ENCODE data around the gene GFRA4.

Gene GFRA4

GRCh38 chr20:3652676-3653596, 10.3 kb downstream of the GFRA4 start:
- TF ChIP-seq CTCF (IDR thresholded peaks at IDR 0.05), result no peak
- Histone ChIP-seq H3K9ac (no peak overlapping the region), H3K79me2 (no peaks in the 10 kb centered on the region), H3K27me3 (ENCODE audit: control insufficient read depth, insufficient read depth, low read length) (no peaks in the 10 kb centered on the region), H3K9me3 (ENCODE audit: control insufficient read depth, low read length) (no peaks in the 10 kb centered on the region), H3K27ac (no peak overlapping the region), H3K4me1 (no peaks in the 10 kb centered on the region), H2AFZ (no peak overlapping the region), H3K36me3 (ENCODE audit: control insufficient read depth, insufficient read depth, low read length) (no peaks in the 10 kb centered on the region), H3K4me2 (ENCODE audit: low read length) (no peak overlapping the region), H3K4me3 (ENCODE audit: low read depth, low read length) (no peak overlapping the region)

- Histone ChIP-seq H3K4me3 (ENCODE audit: low read depth, low read length) (no peak overlapping the region), H3K27me3 (ENCODE audit: control insufficient read depth, insufficient read depth, low read length) (no peaks in the 10 kb centered on the region), H3K9me3 (ENCODE audit: control insufficient read depth, low read length) (no peaks in the 10 kb centered on the region), H3K4me1 (no peaks in the 10 kb centered on the region), H3K79me2 (no peaks in the 10 kb centered on the region), H3K4me2 (ENCODE audit: low read length) (no peak overlapping the region), H3K9ac (no peak overlapping the region), H3K27ac (no peak overlapping the region), H2AFZ (no peak overlapping the region), H3K36me3 (ENCODE audit: control insufficient read depth, insufficient read depth, low read length) (no peaks in the 10 kb centered on the region)
- no peak for TF ChIP-seq CTCF (IDR thresholded peaks at IDR 0.05)
These were observed 11.0 kb downstream of the GFRA4 start for GRCh38 chr20:3652221-3652620.

DNA sequence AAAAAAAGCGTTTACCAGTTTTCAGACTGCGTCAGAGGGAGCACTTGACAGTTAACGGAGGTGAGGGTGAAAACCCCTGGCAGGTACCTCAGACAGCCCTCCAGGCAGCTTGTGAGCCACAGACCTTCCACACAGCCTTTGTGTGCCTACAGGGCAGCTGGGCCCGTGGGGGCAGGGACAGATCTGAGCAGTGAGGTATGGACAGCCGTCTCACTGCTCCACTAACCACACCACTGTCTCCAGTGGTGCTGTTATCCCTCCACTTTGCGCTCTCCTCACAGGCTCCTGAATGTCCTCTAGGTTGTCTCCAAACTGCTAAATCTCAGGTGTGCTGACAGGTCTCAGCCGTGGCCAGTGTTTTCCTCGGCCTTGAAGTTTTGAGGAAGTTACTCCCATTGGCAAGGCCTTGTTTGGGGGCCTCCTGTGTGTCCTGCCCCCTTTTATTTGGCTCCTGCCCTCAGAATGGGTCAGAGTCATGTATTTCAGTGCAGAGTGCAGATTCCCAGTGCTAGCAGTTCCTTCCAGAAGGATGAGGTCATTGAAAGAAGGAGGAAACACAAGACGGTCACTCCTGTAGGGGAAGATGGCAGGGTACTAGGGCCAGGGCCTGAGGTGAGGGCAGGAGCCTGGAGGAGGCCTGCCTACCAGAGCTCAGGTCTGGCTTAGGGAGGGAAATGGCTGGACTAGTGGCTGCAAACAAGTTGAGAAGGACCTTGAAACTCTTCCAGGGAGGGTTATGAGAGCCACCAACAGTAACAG, 11.8 kb downstream of the GFRA4 start:
- Histone ChIP-seq H3K27me3 (ENCODE audit: control insufficient read depth, insufficient read depth, low read length) (no peaks in the 10 kb centered on the region), H3K4me2 (ENCODE audit: low read length) (no peak overlapping the region), H3K4me3 (ENCODE audit: low read depth, low read length) (no peak overlapping the region), H3K9ac (no peak overlapping the region), H3K79me2 (no peaks in the 10 kb centered on the region), H3K4me1 (no peaks in the 10 kb centered on the region), H2AFZ (no peak overlapping the region), H3K27ac (no peak overlapping the region), H3K36me3 (ENCODE audit: control insufficient read depth, insufficient read depth, low read length) (no peaks in the 10 kb centered on the region), H3K9me3 (ENCODE audit: control insufficient read depth, low read length) (no peaks in the 10 kb centered on the region)
- no peak for TF ChIP-seq CTCF (IDR thresholded peaks at IDR 0.05)

DNA sequence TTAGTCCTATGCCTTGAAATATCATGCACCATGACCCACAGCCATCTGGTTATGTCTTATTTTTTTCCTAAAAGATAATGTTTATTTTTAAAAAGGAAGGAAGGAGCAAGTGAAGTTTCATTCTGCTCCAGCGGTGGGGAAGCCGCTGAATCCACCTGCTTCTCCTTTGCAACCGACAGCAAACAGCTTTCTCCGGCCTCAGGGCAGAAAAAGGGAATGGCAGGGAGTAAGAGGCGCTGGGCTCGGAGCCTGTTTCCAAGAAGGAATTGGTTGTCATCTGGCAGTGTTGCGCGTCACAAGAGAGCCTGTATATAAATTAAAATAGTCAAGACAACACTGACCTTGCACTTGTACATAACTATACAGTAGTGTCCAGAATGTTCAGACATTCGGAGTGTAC, 14.2 kb downstream of the GFRA4 start:
- TF ChIP-seq CTCF (IDR thresholded peaks at IDR 0.05), result no peak

More for the DNA sequence above, 14.2 kb downstream of the GFRA4 start:
- H3K27ac ChIP-seq, result no peak overlapping the region
- no peak overlapping the region for H3K4me2 ChIP-seq (ENCODE audit: low read length)
- H3K9me3 ChIP-seq (ENCODE audit: control insufficient read depth, low read length), result no peaks in the 10 kb centered on the region
- no peak overlapping the region for H3K9ac ChIP-seq
- H3K27me3 ChIP-seq (ENCODE audit: control insufficient read depth, insufficient read depth, low read length), result no peaks in the 10 kb centered on the region
- no peaks in the 10 kb centered on the region for H3K4me1 ChIP-seq
- no peak overlapping the region for H2AFZ ChIP-seq
- H3K4me3 ChIP-seq (ENCODE audit: low read depth, low read length), result no peak overlapping the region
- no peaks in the 10 kb centered on the region for H3K36me3 ChIP-seq (ENCODE audit: control insufficient read depth, insufficient read depth, low read length)
- no peaks in the 10 kb centered on the region for H3K79me2 ChIP-seq

Data from parathyroid adenoma (tissue), 2 donors.